Mesothelial cell of epicardium (in vitro differentiated cells): ENCODE results near the gene DSG2. TPM values are rescaled to one million over a fixed set of nuclear protein-coding genes. Genes with fewer than 3 reads are reported as not detected.

Experiments used
- DNase-seq, 2 experiments: peaks; one replicate each; pipeline ENCODE4 v3.0.0; 2021; ENCODE audit warnings: low spot score in 2 of 2; ENCODE audit not compliant: unreplicated experiment in 2 of 2
- H3K27ac Mint-ChIP-seq: 2 replicates; pipeline ENCODE4 v1.8.0; 2021; ENCODE audit warnings: mixed read lengths
- H3K27me3 Mint-ChIP-seq: 2 replicates; pipeline ENCODE4 v1.8.0; 2021; ENCODE audit warnings: low read depth, mixed read lengths
- H3K36me3 Mint-ChIP-seq: 2 replicates; pipeline ENCODE4 v1.8.0; 2021; ENCODE audit warnings: mixed read lengths
- H3K4me1 Mint-ChIP-seq: 2 replicates; pipeline ENCODE4 v1.8.0; 2021; ENCODE audit warnings: mixed read lengths
- H3K4me3 Mint-ChIP-seq: 2 replicates; pipeline ENCODE4 v1.8.0; 2021; ENCODE audit warnings: mild to moderate bottlenecking, moderate library complexity, mixed read lengths
- H3K9me3 Mint-ChIP-seq: 2 replicates; pipeline ENCODE4 v1.8.0; 2021; ENCODE audit warnings: mixed read lengths
- total RNA-seq: library from RNA; stranded (reverse); gene quantifications from 3 replicates; pipeline ENCODE4 v1.2.1, GENCODE V29; 2021
- TF ChIP-seq, protein P1 (sequence below): fragments of 200-600 bp; sonication (generic); IDR thresholded peaks from one replicate; pipeline ENCODE4 v1.5.0; 2021; ENCODE audit warnings: antibody characterized with exemption; ENCODE audit not compliant: unreplicated experiment

DSG2 gene
- total RNA-seq, 1 donor from 2014 or later, result 98.0 TPM

DNA sequence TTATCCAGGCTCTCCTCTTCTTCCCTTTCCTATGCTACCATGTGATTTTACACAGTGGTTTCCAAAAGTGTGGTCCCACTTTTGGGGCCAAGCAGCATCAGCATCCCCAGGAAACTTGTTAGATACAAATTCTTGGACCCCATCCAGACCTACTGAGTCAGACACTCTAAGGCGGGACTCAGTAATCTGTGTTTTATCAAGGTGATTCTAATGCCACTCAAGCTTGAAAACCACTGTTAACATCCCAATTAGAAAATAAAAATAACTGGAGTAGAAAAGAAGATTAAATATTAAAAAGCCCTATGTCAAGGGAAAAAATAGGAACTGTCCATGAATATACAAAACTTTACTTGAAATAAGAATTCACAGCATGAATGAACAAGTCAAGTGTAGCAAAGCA, 10.8 kb downstream of the DSG2 start:
- Mint-ChIP-seq H3K4me3 (no peak overlapping the region), H3K36me3 (peaks cover 8% of the 10 kb centered on the region), H3K9me3 (no peaks in the 10 kb centered on the region), H3K27me3 (no peaks in the 10 kb centered on the region), H3K27ac (peak overlapping the region; percentile 67), H3K4me1 (peaks cover 43% of the 10 kb centered on the region)
- no peak for DNase-seq
- TF ChIP-seq, protein P1, sequence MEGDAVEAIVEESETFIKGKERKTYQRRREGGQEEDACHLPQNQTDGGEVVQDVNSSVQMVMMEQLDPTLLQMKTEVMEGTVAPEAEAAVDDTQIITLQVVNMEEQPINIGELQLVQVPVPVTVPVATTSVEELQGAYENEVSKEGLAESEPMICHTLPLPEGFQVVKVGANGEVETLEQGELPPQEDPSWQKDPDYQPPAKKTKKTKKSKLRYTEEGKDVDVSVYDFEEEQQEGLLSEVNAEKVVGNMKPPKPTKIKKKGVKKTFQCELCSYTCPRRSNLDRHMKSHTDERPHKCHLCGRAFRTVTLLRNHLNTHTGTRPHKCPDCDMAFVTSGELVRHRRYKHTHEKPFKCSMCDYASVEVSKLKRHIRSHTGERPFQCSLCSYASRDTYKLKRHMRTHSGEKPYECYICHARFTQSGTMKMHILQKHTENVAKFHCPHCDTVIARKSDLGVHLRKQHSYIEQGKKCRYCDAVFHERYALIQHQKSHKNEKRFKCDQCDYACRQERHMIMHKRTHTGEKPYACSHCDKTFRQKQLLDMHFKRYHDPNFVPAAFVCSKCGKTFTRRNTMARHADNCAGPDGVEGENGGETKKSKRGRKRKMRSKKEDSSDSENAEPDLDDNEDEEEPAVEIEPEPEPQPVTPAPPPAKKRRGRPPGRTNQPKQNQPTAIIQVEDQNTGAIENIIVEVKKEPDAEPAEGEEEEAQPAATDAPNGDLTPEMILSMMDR, result no peak

DNA sequence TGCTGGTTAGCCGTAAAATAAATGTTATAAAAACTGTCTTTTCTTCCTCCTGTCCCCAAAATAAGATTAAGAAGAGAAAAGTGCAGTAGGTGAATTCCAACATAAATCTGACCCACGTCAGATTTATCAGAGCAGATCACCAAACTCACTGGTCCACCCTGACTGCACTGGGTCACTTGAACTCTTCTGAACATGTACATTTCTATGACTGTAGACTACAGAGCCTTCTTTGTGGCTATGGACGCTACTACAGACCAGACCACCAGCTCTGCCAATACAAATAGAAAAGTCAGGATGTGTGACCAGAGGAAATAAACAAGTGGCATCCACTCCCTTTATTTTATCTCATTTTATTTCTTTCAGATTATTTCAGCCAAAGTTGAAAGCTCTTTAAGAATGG, 11.6 kb downstream of the DSG2 start:
- Mint-ChIP-seq H3K27ac (peak overlapping the region; percentile 76), H3K9me3 (no peaks in the 10 kb centered on the region)
- TF ChIP-seq, protein P1, result no peak

GRCh38 chr18:31510319-31510718, 12.3 kb downstream of the DSG2 start:
- TF ChIP-seq, protein P1, result no peak
- Mint-ChIP-seq H3K27me3 (no peaks in the 10 kb centered on the region), H3K9me3 (no peaks in the 10 kb centered on the region), H3K27ac (peak overlapping the region; percentile 76), H3K4me3 (no peak overlapping the region), H3K36me3 (peaks cover 8% of the 10 kb centered on the region), H3K4me1 (peaks cover 48% of the 10 kb centered on the region)
- no peak for DNase-seq

More for the DNA sequence above, 11.6 kb downstream of the DSG2 start:
- Mint-ChIP-seq H3K4me1 (peaks cover 47% of the 10 kb centered on the region), H3K36me3 (peaks cover 8% of the 10 kb centered on the region), H3K4me3 (no peak overlapping the region), H3K27me3 (no peaks in the 10 kb centered on the region)
- no peak for DNase-seq

- Mint-ChIP-seq H3K9me3 (no peaks in the 10 kb centered on the region), H3K4me3 (no peak overlapping the region), H3K36me3 (peaks cover 8% of the 10 kb centered on the region), H3K27ac (peak overlapping the region; percentile 85), H3K4me1 (peaks cover 48% of the 10 kb centered on the region), H3K27me3 (no peaks in the 10 kb centered on the region)
- TF ChIP-seq, protein P1, result no peak
- DNase-seq, result no peak
Observed at GRCh38 chr18:31511098-31511497, 13.1 kb downstream of the DSG2 start.

- H3K27ac Mint-ChIP-seq, result peak overlapping the region; percentile 85
- no peaks in the 10 kb centered on the region for H3K9me3 Mint-ChIP-seq
- no peaks in the 10 kb centered on the region for H3K27me3 Mint-ChIP-seq
- TF ChIP-seq, protein P1, result no peak
- DNase-seq, result no peak
- H3K4me1 Mint-ChIP-seq, result peaks cover 48% of the 10 kb centered on the region
- no peak overlapping the region for H3K4me3 Mint-ChIP-seq
- H3K36me3 Mint-ChIP-seq, result peaks cover 6% of the 10 kb centered on the region
Observed at GRCh38 chr18:31512203-31512764, 14.3 kb downstream of the DSG2 start.
